HCT116 (cell line): ENCODE results near the gene ASAP2. TPM values are rescaled to one million over a fixed set of nuclear protein-coding genes. Genes with fewer than 3 reads are reported as not detected.

Experiments
- ATAC-seq: fragments of 200-7000 bp; cut with Tn5 transposase; 2 replicates; pipeline ENCODE4 v1.9.1; 2020; ENCODE audit warnings: mild to moderate bottlenecking, moderate library complexity
- BruUV-seq: library from RNA; stranded (reverse); fragments of 400-500 nt; replicated peaks from 2 replicates; lab custom pipeline; 2021; lab: Mats Ljungman, UMichigan
- CTCF ChIA-PET: fragments of 300-600 bp; sonication (Branson Sonifier 250); formaldehyde crosslinking; loops from one replicate; lab custom pipeline; 2021; ENCODE audit warnings: antibody characterized with exemption; lab: Charles Lee
- POLR2A ChIA-PET: fragments of 300-600, 350-600 bp; sonication (Branson Sonifier 250); formaldehyde crosslinking; loops from one replicate; lab custom pipeline; 2021; ENCODE audit warnings: antibody characterized with exemption; lab: Charles Lee
- RAD21 ChIA-PET, 2 experiments: fragments of 300-600 bp; sonication (Branson Sonifier 250); formaldehyde crosslinking; loops; one replicate each; lab custom pipeline; 2023; ENCODE audit warnings: low total read pairs in 2 of 2; ENCODE audit not compliant: uncharacterized antibody in 2 of 2, unreplicated experiment in 2 of 2, low non-redundant PET in 1 of 2; lab: Charles Lee
- DNase-seq: peaks from one replicate; pipeline ENCODE4 v3.0.0-alpha.2; 2010; ENCODE audit warnings: low read depth, low spot score
- H2AFZ ChIP-seq: fragments of 200-600 bp; shearing (Covaris generic), sonication (generic); 2 replicates; pipeline ENCODE4 v1.6.1; 2017; ENCODE audit warnings: low read depth, mixed run types, mixed read lengths, antibody characterized with exemption, low read length; ENCODE audit not compliant: poor library complexity, severe bottlenecking
- H3K27ac ChIP-seq: 2 replicates; pipeline ENCODE4 v1.5.1; 2012; ENCODE audit warnings: low read depth, low read length
- H3K27me3 ChIP-seq: fragments of 200-600 bp; sonication (generic); 2 replicates; pipeline ENCODE4 v1.6.1; 2016; ENCODE audit warnings: mixed run types, low read length, mixed read lengths; ENCODE audit not compliant: insufficient read depth
- H3K36me3 ChIP-seq, 2 experiments: fragments of 200-500 bp in 1 of 2; fragments of 200-600 bp in 1 of 2; sonication (Bioruptor generic) in 1 of 2; sonication (generic) in 1 of 2; 2 replicates each; pipeline versions ENCODE4 v1.5.1 to v1.6.1; 2014 to 2016; ENCODE audit warnings: low read length in 2 of 2, inconsistent platforms in 1 of 2, mixed read lengths in 1 of 2, mixed run types in 1 of 2; ENCODE audit not compliant: insufficient read depth in 2 of 2, control insufficient read depth in 1 of 2
- H3K4me1 ChIP-seq, 2 experiments: fragments of 200-600 bp in 1 of 2; sonication (generic) in 1 of 2; 2 replicates each; pipeline versions ENCODE4 v1.5.1 to v1.6.1; 2012 to 2017; ENCODE audit warnings: low read length in 2 of 2, inconsistent platforms in 1 of 2, mild to moderate bottlenecking in 1 of 2, mixed read lengths in 1 of 2, mixed run types in 1 of 2, moderate library complexity in 1 of 2; ENCODE audit not compliant: insufficient read depth in 2 of 2, control insufficient read depth in 1 of 2
- H3K4me2 ChIP-seq: fragments of 200-600 bp; sonication (generic); 2 replicates; pipeline ENCODE4 v1.6.1; 2017; ENCODE audit warnings: mixed run types, low read length, mixed read lengths
- H3K4me3 ChIP-seq, 2 experiments: fragments of 200-600 bp in 1 of 2; sonication (generic) in 1 of 2; replicated peaks in 1 of 2; 2 replicates each; pipeline ENCODE4 v1.5.1; 2011 to 2016; ENCODE audit warnings: low read length in 2 of 2, control low read depth in 1 of 2, low read depth in 1 of 2, mild to moderate bottlenecking in 1 of 2, mixed read lengths in 1 of 2, mixed run types in 1 of 2
- H3K79me2 ChIP-seq: fragments of 200-600 bp; sonication (generic); 2 replicates; pipeline ENCODE4 v1.6.1; 2017; ENCODE audit warnings: mild to moderate bottlenecking, mixed run types, low read length, moderate library complexity, mixed read lengths; ENCODE audit not compliant: insufficient read depth
- H3K9ac ChIP-seq: fragments of 200-600 bp; sonication (generic); 2 replicates; pipeline ENCODE4 v1.6.1; 2016; ENCODE audit warnings: low read length, mixed read lengths
- H3K9me2 ChIP-seq: fragments of 200-600 bp; sonication (generic), shearing (Covaris generic); 2 replicates; pipeline ENCODE4 v1.6.1; 2017; ENCODE audit warnings: mixed run types, mild to moderate bottlenecking, moderate library complexity; ENCODE audit not compliant: insufficient read depth
- H3K9me3 ChIP-seq, 2 experiments: fragments of 200-500 bp in 1 of 2; fragments of 200-600 bp in 1 of 2; sonication (Bioruptor generic) in 1 of 2; sonication (generic) in 1 of 2; 2 replicates each; pipeline ENCODE4 v1.6.1; 2014 to 2017; ENCODE audit warnings: low read length in 2 of 2, mixed read lengths in 2 of 2, inconsistent platforms in 1 of 2, low read depth in 1 of 2, mild to moderate bottlenecking in 1 of 2, mixed run types in 1 of 2, moderate library complexity in 1 of 2; ENCODE audit not compliant: control insufficient read depth in 1 of 2, insufficient read depth in 1 of 2
- H4K20me1 ChIP-seq: fragments of 200-600 bp; sonication (generic), shearing (Covaris generic); 2 replicates; pipeline ENCODE4 v1.6.1; 2017; ENCODE audit warnings: mixed run types, mild to moderate bottlenecking, moderate library complexity; ENCODE audit not compliant: insufficient read depth
- CEBPB ChIP-seq: IDR thresholded peaks from 2 replicates; pipeline ENCODE4 v1.6.1; 2012; ENCODE audit warnings: low read depth
- ELF1 ChIP-seq: IDR thresholded peaks from 2 replicates; pipeline ENCODE4 v1.6.1; 2012; ENCODE audit warnings: low read depth, borderline replicate concordance
- MAX ChIP-seq: IDR thresholded peaks from 2 replicates; pipeline ENCODE4 v1.6.1; 2012
- POLR2A ChIP-seq: IDR thresholded peaks from 2 replicates; pipeline ENCODE4 v1.7.0; 2011; ENCODE audit warnings: borderline replicate concordance; ENCODE audit not compliant: insufficient read depth, insufficient read length; ENCODE audit errors: extremely low read depth
- REST ChIP-seq: IDR thresholded peaks from 2 replicates; pipeline ENCODE4 v1.6.1; 2012; ENCODE audit warnings: low read depth
- SP1 ChIP-seq: IDR thresholded peaks from 2 replicates; pipeline ENCODE4 v1.6.1; 2012; ENCODE audit warnings: low read depth
- SRF ChIP-seq: IDR thresholded peaks from 2 replicates; pipeline ENCODE4 v1.6.1; 2012; ENCODE audit warnings: low read depth
- ZFX ChIP-seq: fragments of 450-650 bp; IDR thresholded peaks from 2 replicates; pipeline ENCODE4 v1.6.1; 2017
- ZNF274 ChIP-seq: fragments of 200-500 bp; sonication (Bioruptor generic); IDR thresholded peaks from 2 replicates; pipeline ENCODE4 v1.6.1; 2014; ENCODE audit warnings: mild to moderate bottlenecking, low read depth, low read length, inconsistent platforms
- intact Hi-C: fragments of 100-400 bp; cut with micrococcal nuclease; formaldehyde crosslinking; loops from 2 replicates; pipeline ENCODE4 v1.10.0; 2022
- total RNA-seq: library from RNA; stranded (reverse); gene quantifications from one replicate; pipeline ENCODE4 v1.2.1, GENCODE V29; 2021; ENCODE audit not compliant: unreplicated experiment

Gene ASAP2
- total RNA-seq, 1 experiment from 2014 or later: 16.5 TPM

DNA sequence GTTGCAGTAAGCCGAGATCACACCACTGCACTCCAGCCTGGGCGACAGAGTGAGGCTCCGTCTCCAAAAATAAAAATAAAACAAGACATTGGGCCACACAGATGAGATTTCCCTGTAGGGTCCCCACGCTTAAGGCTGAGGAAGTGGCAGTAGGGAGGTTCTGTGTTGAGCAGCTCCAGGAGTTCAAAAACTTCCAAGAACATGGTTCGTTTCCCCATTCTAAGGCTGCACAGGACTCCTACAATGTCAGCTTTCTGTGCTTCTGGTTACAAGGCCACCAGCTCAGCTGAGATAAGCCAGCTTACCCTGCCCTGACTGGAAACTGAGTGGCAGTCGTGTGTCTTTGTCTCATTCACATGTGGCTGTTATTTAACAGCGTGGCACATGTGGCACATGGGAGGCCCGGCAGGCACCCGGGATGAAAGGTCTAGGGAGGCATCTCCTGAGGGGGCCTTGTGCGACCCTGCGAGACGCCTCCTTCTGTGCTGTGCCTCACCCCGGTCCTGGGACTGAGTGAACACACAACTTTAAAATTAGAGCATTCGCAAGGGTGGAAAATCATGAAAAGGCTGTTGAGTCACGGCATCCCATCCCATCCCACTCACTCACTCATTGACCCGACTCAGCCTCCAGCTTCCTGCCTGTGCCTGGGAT lies 209.0 kb downstream of the ASAP2 start:
- no TSS peak for BruUV-seq
- Histone ChIP-seq H3K27ac (no peak overlapping the region), H3K79me2 (peaks cover 30% of the 10 kb centered on the region)

GRCh38 chr2:9416267-9416961 lies 209.8 kb downstream of the ASAP2 start:
- Histone ChIP-seq H2AFZ (no peak overlapping the region), H3K79me2 (peaks cover 37% of the 10 kb centered on the region), H3K4me2 (no peak overlapping the region), H3K27me3 (no peaks in the 10 kb centered on the region), H3K9me2 (no peaks in the 10 kb centered on the region), H3K4me1 (no peaks in the 10 kb centered on the region), H3K36me3 (peaks cover 0 to 4% of the 10 kb centered on the region in 2 experiments; a peak in 1 of 4 replicates), H3K9ac (no peak overlapping the region), H3K4me3 (no peak overlapping the region), H4K20me1 (no peaks in the 10 kb centered on the region), H3K9me3 (no peaks in the 10 kb centered on the region), H3K27ac (no peak overlapping the region)
- ATAC-seq (no peak), DNase-seq (no peak)
- RAD21 ChIA-PET: no interaction called here
- POLR2A ChIA-PET: no interaction called here
- CTCF ChIA-PET: no interaction called here
- TF ChIP-seq CEBPB: no peak
- TF ChIP-seq SP1: no peak
- no peak for TF ChIP-seq REST
- no peak for TF ChIP-seq MAX
- TF ChIP-seq POLR2A: no peak
- no peak for TF ChIP-seq ZFX
- TF ChIP-seq ELF1: no peak
- intact Hi-C loops: no loop called here
- no TSS peak for BruUV-seq

More for the DNA sequence above, 209.0 kb downstream of the ASAP2 start:
- Histone ChIP-seq H3K36me3 (peaks cover 0 to 4% of the 10 kb centered on the region in 2 experiments; a peak in 3 of 4 replicates), H2AFZ (no peak overlapping the region), H3K9me2 (no peaks in the 10 kb centered on the region), H3K9me3 (no peaks in the 10 kb centered on the region), H3K9ac (no peak overlapping the region), H3K27me3 (no peaks in the 10 kb centered on the region)
- TF ChIP-seq ZNF274 (no peak), SRF (no peak)
- TF ChIP-seq, all 23 proteins: peak for 0
- no peaks in the 10 kb centered on the region for H4K20me1 ChIP-seq
- ChIA-PET CTCF (no interaction called here), RAD21 (no interaction called here), POLR2A (interaction anchor here (0.5 kb wide), 1 partner anchor 52 kb away, joined by 3 read pairs; no protein-coding TSS in a partner anchor)
- ATAC-seq: no peak
- intact Hi-C loops: no loop called here
- DNase-seq: no peak
- H3K4me1 ChIP-seq: no peaks in the 10 kb centered on the region
- H3K4me3 ChIP-seq: no peak overlapping the region
- no peak overlapping the region for H3K4me2 ChIP-seq
